Amniotic epithelial cell (primary cell): Measurements from ENCODE around the gene YPEL5.
"Not testable (repeated sequence)": the region's sequence is repeated elsewhere in the genome, so short reads cannot be mapped to it uniquely, and the experiment has no call there.

Experiments
- DNase-seq: peaks from one replicate; pipeline ENCODE4 v3.0.0-alpha.2; 2010; ENCODE audit warnings: low read depth

YPEL5 gene

GRCh38 chr2:30136764-30137444 is 9.9 kb upstream of the YPEL5 start:
- peak; percentile 70 for DNase-seq

GRCh38 chr2:30139131-30139870 is 7.5 kb upstream of the YPEL5 start:
- DNase-seq, result no peak

GRCh38 chr2:30141136-30141535 is 5.7 kb upstream of the YPEL5 start:
- DNase-seq, result no peak

GRCh38 chr2:30144260-30144659 is 2.5 kb upstream of the YPEL5 start:
- DNase-seq, result no peak

- DNase-seq, result not testable (repeated sequence)
Observed at GRCh38 chr2:30144951-30145350, 1.9 kb upstream of the YPEL5 start.

GRCh38 chr2:30145826-30146336 is 926 bp upstream of the YPEL5 start:
- DNase-seq, result peak; percentile 15

- no peak for DNase-seq
Observed at GRCh38 chr2:30147196-30147714, 448 bp downstream of the YPEL5 start.

- peak; percentile 38 for DNase-seq
Observed at GRCh38 chr2:30147715-30148610, 1.2 kb downstream of the YPEL5 start.

- DNase-seq, result peak; percentile 24
Observed at GRCh38 chr2:30148850-30149249, 2.0 kb downstream of the YPEL5 start.

- DNase-seq, result peak; percentile 44
Observed at GRCh38 chr2:30149513-30149912, 2.7 kb downstream of the YPEL5 start.

GRCh38 chr2:30149976-30150375 is 3.2 kb downstream of the YPEL5 start:
- no peak for DNase-seq

- no peak for DNase-seq
Observed at GRCh38 chr2:30150786-30151185, 4.0 kb downstream of the YPEL5 start.

- DNase-seq, result no peak
Observed at GRCh38 chr2:30152385-30152784, 5.6 kb downstream of the YPEL5 start.

- no peak for DNase-seq
Observed at GRCh38 chr2:30155202-30155601, 8.4 kb downstream of the YPEL5 start.

- no peak for DNase-seq
Observed at GRCh38 chr2:30155889-30156658, 9.3 kb downstream of the YPEL5 start.

- no peak for DNase-seq
Observed at GRCh38 chr2:30157616-30158015, 10.8 kb downstream of the YPEL5 start.

GRCh38 chr2:30159766-30160165 is 13.0 kb downstream of the YPEL5 start:
- DNase-seq, result no peak

- no peak for DNase-seq
Observed at GRCh38 chr2:30161929-30162706, 15.3 kb downstream of the YPEL5 start.

GRCh38 chr2:30162806-30163205 is 16.0 kb downstream of the YPEL5 start:
- DNase-seq, result no peak

GRCh38 chr2:30164131-30164925 is 17.5 kb downstream of the YPEL5 start:
- DNase-seq, result peak; percentile 8
